Retinal pigment epithelial cell (primary cell): ENCODE measurements around the gene DPP9.

Experiments
- DNase-seq: peaks from one replicate; pipeline ENCODE4 v3.0.0-alpha.2; 2010; ENCODE audit warnings: low read depth
- H3K4me3 ChIP-seq: 2 replicates; pipeline ENCODE4 v1.5.1; 2011; ENCODE audit warnings: mild to moderate bottlenecking, low read length, control low read depth, moderate library complexity
- CTCF ChIP-seq: conservative IDR thresholded peaks from 2 replicates; pipeline ENCODE4 v1.5.1; 2011; ENCODE audit warnings: low read depth, low read length, control low read depth, inconsistent platforms

The DPP9 gene

GRCh38 chr19:4702764-4703163, 20.9 kb downstream of the DPP9 start:
- no peak for TF ChIP-seq CTCF

DNA sequence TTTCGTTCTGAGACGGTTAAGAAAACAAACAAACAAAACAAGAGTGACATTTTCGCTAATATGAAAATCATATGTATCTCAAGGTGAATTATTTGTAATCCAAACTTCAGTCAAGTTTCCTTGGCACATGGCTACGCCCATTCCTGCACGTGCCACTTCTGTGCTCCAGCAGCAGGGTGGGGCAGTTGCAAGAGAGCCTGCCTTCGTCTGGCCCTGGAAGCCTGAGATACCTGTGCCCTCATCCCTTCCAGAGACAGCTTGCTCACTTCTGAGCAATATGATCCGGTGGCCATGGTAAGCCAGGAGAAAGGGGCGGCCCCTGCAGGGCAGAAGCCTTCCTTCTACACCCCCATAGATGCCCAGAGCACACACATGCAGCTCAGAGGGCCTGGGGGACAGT, 22.1 kb downstream of the DPP9 start:
- DNase-seq: no peak
- TF ChIP-seq CTCF: no peak
- no peak overlapping the region for H3K4me3 ChIP-seq

More at GRCh38 chr19:4702764-4703163, 20.9 kb downstream of the DPP9 start:
- DNase-seq: no peak
- H3K4me3 ChIP-seq: no peak overlapping the region

DNA sequence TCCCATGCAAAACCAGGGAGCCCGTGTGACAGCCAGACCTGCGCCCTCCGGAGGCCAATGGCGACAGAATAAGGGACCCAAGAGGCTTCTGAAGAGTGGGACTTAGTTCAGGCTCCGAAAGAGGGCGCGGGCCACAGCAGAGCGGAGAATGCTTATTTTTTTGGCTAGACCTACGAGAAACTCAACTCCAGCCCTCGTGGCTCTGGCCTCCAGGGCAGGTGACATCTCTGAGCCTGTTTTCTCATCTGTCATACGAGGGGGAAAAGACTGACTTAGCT, 23.0 kb downstream of the DPP9 start:
- no peak overlapping the region for H3K4me3 ChIP-seq
- TF ChIP-seq CTCF: no peak
- no peak for DNase-seq

DNA sequence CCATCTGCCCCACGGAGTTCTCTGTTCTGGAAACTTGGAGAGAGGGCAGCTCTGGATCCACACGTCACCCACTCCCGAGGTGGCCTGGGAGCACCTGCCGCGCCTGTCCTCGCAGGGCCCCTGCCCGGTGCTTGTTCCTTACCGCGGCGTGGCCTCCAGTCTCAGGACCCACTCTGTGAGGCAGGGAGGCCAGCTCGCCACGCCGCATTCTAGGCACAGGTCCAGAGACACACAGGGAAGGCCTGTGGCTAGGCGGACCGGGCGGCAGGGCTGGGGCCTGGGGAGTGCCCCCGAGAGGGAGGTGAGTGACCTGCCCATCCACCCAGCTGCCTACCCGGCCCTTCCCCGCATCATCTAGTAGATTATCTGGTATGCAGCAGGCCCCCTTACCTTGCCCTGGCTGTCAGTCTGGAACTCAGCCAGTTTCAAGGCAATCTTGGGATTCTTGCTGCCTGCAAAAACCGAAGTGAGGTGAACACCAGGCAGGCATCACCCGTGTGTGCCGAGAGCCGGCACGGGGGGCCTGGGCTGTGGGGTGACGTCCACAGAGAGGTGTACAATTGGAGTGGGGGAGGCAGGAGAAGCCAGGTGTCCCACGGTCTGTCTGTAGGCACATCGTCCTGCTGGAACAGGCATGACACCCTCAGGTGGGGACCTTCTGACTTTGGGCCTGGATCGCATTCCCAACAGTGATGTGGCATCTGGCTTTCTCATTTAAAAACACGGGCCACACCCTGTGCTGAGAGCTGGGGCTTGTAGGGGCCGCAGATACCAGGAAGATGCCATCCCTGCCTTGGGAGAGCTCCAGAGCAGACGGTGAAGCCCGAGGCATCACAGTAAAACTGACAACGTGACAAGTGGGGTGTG, 23.6 kb downstream of the DPP9 start:
- TF ChIP-seq CTCF: no peak
- H3K4me3 ChIP-seq: no peak overlapping the region
- no peak for DNase-seq

DNA sequence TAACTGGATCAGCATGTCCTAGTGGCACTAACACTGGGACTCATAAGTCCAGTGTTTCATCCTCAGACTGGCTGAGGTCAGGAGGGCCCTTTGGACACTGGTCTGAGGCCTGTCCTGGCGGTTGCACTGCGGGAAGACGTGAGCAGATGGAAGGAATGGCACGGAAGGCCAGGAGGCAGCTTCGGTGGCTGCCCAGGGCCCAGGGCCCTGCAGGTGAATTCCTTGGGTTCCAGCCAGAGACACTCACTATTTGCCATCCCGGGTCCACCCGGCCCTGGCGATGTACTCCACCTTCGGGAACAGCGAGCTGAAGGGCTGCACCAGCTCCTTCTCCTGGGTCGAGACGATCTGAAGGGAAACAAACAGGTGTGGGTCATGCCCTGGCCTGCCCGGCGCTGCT, 26.3 kb downstream of the DPP9 start:
- H3K4me3 ChIP-seq: no peak overlapping the region
- no peak for TF ChIP-seq CTCF
- DNase-seq: no peak

GRCh38 chr19:4695224-4695731, 28.4 kb downstream of the DPP9 start:
- H3K4me3 ChIP-seq: no peak overlapping the region
- DNase-seq: no peak
- no peak for TF ChIP-seq CTCF
